Testis (tissue), 2 donors: ENCODE data around the gene NRARP.

Experiments used
- CTCF ChIP-seq, 3 experiments: fragments of 450-650 bp in 2 of 3; fragments of 200-600 bp in 1 of 3; sonication (generic) in 1 of 3; IDR thresholded peaks; one replicate each; pipeline ENCODE4 v1.5.1; 2016 to 2019; ENCODE audit warnings: antibody characterized with exemption in 3 of 3, mild to moderate bottlenecking in 2 of 3, moderate library complexity in 1 of 3
- POLR2A ChIP-seq: fragments of 450-650 bp; IDR thresholded peaks from one replicate; pipeline ENCODE4 v1.6.1; 2017; ENCODE audit warnings: antibody characterized with exemption, mild to moderate bottlenecking, moderate library complexity

GRCh38 chr9:137277329-137278041, 24.6 kb downstream of the NRARP start, which contains the start of gene TOR4A:
- TF ChIP-seq CTCF (IDR thresholded peaks at IDR 0.05): no peak
- TF ChIP-seq POLR2A: no peak
